Kidney glomerular epithelial cell (primary cell): ENCODE results near the gene ZNF287.

Source experiments
- DNase-seq: peaks from one replicate; lab custom pipeline; 2025; lab: John Stamatoyannopoulos, UW

ZNF287 gene

GRCh38 chr17:16516594-16517051 lies 52.4 kb downstream of the ZNF287 start:
- DNase-seq = peak; percentile 77

- no peak for DNase-seq
Observed at GRCh38 chr17:16515933-16516332, 53.1 kb downstream of the ZNF287 start.

GRCh38 chr17:16513873-16514272 lies 55.1 kb downstream of the ZNF287 start:
- no peak for DNase-seq

GRCh38 chr17:16512011-16512410 lies 57.0 kb downstream of the ZNF287 start:
- no peak for DNase-seq

- DNase-seq = no peak
Observed at GRCh38 chr17:16511593-16511992, 57.4 kb downstream of the ZNF287 start.

GRCh38 chr17:16507918-16508533 lies 61.0 kb downstream of the ZNF287 start:
- DNase-seq = no peak

- DNase-seq = no peak
Observed at GRCh38 chr17:16506188-16506587, 62.8 kb downstream of the ZNF287 start.

GRCh38 chr17:16504984-16505383 lies 64.0 kb downstream of the ZNF287 start:
- no peak for DNase-seq
